ENCODE measurements around the gene NUP153. TPM values are rescaled to one million over a fixed set of nuclear protein-coding genes. Genes with fewer than 3 reads are reported as not detected.
A peak's percentile ranks its signal among the peaks of the same experiment; 100 is the strongest.

NUP153 gene
- total RNA-seq, 1 donor from 2014 or later = 48.2 TPM

DNA sequence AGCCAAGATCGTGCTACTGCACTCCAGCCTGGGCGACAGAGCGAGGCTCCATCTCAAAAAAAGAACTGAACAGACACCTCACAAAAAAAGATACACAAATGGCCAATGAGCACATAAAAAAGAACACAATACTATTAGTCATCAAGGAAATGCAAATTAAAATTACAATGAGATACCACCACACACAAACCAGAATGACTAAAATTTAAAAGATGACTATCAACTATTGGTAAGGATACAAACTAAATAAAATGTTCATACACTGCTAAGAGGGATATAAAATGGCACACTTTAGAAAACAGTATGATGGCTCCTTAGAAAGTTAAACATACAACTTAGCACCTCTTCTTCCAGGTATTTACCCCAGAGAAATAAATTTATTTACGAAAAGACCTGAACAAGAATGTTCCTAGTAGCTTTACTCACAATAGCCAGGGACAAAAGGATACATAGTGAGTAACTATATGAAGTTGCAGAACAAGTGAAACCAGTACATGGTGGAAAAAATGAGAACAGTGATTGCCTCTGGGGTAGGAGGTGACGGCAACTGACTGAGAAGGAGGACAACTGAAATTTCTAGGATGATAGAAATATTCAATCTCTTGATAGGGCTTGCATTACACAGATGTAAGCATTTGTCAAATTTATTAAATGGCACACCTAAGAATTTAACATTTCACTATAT is 53.4 kb downstream of the NUP153 start:
- peaks cover 34% of the 10 kb centered on the region for H3K36me3 Mint-ChIP-seq
- TF ChIP-seq, protein P1, sequence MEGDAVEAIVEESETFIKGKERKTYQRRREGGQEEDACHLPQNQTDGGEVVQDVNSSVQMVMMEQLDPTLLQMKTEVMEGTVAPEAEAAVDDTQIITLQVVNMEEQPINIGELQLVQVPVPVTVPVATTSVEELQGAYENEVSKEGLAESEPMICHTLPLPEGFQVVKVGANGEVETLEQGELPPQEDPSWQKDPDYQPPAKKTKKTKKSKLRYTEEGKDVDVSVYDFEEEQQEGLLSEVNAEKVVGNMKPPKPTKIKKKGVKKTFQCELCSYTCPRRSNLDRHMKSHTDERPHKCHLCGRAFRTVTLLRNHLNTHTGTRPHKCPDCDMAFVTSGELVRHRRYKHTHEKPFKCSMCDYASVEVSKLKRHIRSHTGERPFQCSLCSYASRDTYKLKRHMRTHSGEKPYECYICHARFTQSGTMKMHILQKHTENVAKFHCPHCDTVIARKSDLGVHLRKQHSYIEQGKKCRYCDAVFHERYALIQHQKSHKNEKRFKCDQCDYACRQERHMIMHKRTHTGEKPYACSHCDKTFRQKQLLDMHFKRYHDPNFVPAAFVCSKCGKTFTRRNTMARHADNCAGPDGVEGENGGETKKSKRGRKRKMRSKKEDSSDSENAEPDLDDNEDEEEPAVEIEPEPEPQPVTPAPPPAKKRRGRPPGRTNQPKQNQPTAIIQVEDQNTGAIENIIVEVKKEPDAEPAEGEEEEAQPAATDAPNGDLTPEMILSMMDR (IDR thresholded peaks at IDR 0.05; ENCODE audit: unreplicated experiment) = no peak
- H3K27ac Mint-ChIP-seq = no peak overlapping the region
- no peaks in the 10 kb centered on the region for H3K27me3 Mint-ChIP-seq (ENCODE audit: low read depth)
- no peak for DNase-seq (ENCODE audit: low spot score in 2 of 2, unreplicated experiment in 2 of 2)
- peaks cover 10% of the 10 kb centered on the region for H3K4me1 Mint-ChIP-seq
- no peak overlapping the region for H3K4me3 Mint-ChIP-seq
- H3K9me3 Mint-ChIP-seq = no peaks in the 10 kb centered on the region

DNA sequence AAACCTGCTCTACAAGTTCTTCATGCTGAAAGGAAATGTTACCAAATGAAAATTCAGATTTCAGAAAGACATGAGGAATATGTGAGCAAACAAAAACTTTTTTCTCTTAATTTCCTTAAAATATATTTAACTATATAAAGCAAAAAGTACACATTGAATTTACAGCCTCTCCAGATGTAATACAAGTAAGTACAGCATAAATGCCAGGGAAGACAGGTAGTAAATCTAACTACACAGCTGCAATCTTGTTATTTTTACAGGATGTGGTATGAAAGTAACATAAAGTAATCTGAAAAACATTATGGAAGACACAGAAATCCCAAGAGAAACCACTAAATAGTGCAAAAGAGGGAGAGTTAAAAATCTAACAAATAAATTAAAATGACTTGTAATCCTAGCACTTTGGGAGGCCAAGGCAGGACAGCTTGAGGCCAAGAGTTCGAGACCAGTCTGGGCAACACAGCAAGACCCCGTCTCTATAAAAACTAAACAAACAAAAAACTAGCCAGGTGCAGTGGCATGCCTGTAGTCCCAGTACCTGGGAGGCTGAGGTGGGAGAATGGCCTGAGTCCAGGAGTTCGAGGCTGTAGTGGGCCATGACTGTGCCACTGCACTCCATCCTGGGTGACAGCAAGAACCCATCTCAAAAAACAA is 55.9 kb downstream of the NUP153 start:
- Mint-ChIP-seq H3K4me3 (no peak overlapping the region), H3K27me3 (ENCODE audit: low read depth) (no peaks in the 10 kb centered on the region), H3K27ac (peak overlapping the region; percentile 78), H3K36me3 (peaks cover 34% of the 10 kb centered on the region), H3K4me1 (peaks cover 9% of the 10 kb centered on the region), H3K9me3 (no peaks in the 10 kb centered on the region)
- TF ChIP-seq, protein P1 (IDR thresholded peaks at IDR 0.05; ENCODE audit: unreplicated experiment) = no peak
- no peak for DNase-seq (ENCODE audit: low spot score in 2 of 2, unreplicated experiment in 2 of 2)

DNA sequence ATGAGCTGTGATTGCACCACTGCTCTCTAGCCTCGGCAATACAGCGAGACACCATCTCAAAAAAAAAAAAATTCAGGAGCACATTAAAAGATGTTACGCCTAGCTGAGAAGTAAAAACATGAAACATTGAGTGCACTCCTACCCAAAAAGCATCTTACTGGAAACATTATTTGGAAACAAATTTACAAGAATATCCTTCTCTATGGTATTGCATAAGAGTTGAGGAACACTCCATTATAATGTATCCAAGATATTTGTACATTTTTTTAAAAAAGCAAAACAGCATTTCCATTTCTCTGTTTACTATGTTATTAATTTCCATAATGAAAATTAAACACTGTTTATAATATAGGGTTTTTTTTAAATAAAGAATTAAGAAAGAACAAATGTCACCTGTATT is 58.0 kb downstream of the NUP153 start:
- Mint-ChIP-seq H3K4me1 (peaks cover 9% of the 10 kb centered on the region), H3K27me3 (ENCODE audit: low read depth) (no peaks in the 10 kb centered on the region), H3K9me3 (peaks cover 4% of the 10 kb centered on the region), H3K36me3 (peaks cover 41% of the 10 kb centered on the region), H3K4me3 (no peak overlapping the region), H3K27ac (no peak overlapping the region)
- TF ChIP-seq, protein P1 (IDR thresholded peaks at IDR 0.05; ENCODE audit: unreplicated experiment) = no peak
- no peak for DNase-seq (ENCODE audit: low spot score in 2 of 2, unreplicated experiment in 2 of 2)

DNA sequence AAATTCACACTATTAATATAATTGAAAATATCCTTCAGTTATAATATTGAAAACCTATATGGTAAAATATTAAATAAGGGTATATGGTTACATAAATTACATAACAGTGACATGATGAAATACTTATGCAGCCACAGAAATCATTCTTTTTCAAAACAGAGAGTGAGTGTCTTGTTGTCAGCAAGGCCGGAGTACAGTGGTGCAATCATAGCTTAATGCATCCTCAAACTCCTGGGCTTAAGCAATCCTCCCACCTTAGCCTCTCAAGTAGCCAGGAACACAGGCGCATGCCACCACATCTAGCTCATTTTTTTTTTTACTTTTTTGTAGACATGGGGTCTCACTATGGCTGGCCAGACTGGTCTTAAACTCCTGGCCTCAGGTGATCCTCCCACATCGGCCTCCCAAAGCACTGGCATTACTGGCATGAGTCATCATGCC is 66.2 kb downstream of the NUP153 start:
- Mint-ChIP-seq H3K4me3 (no peak overlapping the region), H3K9me3 (peaks cover 16% of the 10 kb centered on the region), H3K36me3 (peaks cover 68% of the 10 kb centered on the region), H3K27me3 (ENCODE audit: low read depth) (no peaks in the 10 kb centered on the region), H3K4me1 (no peaks in the 10 kb centered on the region), H3K27ac (no peak overlapping the region)
- DNase-seq (ENCODE audit: low spot score in 2 of 2, unreplicated experiment in 2 of 2) = no peak
- TF ChIP-seq, protein P1 (IDR thresholded peaks at IDR 0.05; ENCODE audit: unreplicated experiment) = no peak

DNA sequence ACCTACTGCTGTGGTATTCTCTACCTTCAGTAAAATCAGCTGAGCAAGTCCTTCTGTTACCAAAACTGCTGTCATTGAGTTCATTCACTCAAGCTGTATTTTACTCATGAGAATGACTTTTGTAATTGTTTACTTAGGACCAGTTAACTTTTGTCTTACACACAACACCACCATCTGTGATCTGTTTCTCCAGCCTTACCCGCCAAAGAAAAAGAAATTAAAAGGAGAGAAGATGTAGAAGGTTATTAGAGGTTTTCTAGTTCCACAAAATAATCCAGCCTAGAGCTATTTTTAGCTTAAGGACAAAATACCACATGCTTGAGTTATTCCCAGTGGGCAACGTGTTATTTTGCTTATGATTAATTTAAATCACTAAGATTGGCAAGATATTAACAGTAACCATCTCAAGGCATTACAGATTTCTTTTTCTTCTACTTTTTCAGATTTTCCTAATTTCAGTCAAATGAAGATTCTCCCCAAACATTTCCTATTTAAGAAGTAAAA is 68.5 kb downstream of the NUP153 start:
- TF ChIP-seq, protein P1 (IDR thresholded peaks at IDR 0.05; ENCODE audit: unreplicated experiment) = no peak
- H3K9me3 Mint-ChIP-seq = peaks cover 8% of the 10 kb centered on the region
- H3K4me3 Mint-ChIP-seq = no peak overlapping the region
- peaks cover 61% of the 10 kb centered on the region for H3K36me3 Mint-ChIP-seq
- no peaks in the 10 kb centered on the region for H3K4me1 Mint-ChIP-seq
- no peaks in the 10 kb centered on the region for H3K27me3 Mint-ChIP-seq (ENCODE audit: low read depth)
- no peak for DNase-seq (ENCODE audit: low spot score in 2 of 2, unreplicated experiment in 2 of 2)
- no peak overlapping the region for H3K27ac Mint-ChIP-seq
